NCI-H82 (cell line): ENCODE data around the gene EXOC3L4.

Source experiments
- DNase-seq: peaks from one replicate; lab custom pipeline; 2025; lab: John Stamatoyannopoulos, UW

EXOC3L4 gene

GRCh38 chr14:103121846-103122584, 27.5 kb downstream of the EXOC3L4 start:
- peak; percentile 91 for DNase-seq

GRCh38 chr14:103122585-103122946, 28.0 kb downstream of the EXOC3L4 start:
- DNase-seq = peak; percentile 50

GRCh38 chr14:103122947-103123633, 28.6 kb downstream of the EXOC3L4 start, which contains the start of gene TNFAIP2:
TSS of gene TNFAIP2 (plus strand) at chr14:103123461. CDS start at chr14:103126458, 2,997 bp downstream.
- DNase-seq = no peak

- no peak for DNase-seq
Observed at GRCh38 chr14:103123634-103124500, 29.3 kb downstream of the EXOC3L4 start.

- no peak for DNase-seq
Observed at GRCh38 chr14:103124501-103125001, 30.0 kb downstream of the EXOC3L4 start.

- DNase-seq = no peak
Observed at GRCh38 chr14:103125098-103126070, 30.9 kb downstream of the EXOC3L4 start.

GRCh38 chr14:103126088-103126872, 31.8 kb downstream of the EXOC3L4 start:
- no peak for DNase-seq

GRCh38 chr14:103126873-103127304, 32.4 kb downstream of the EXOC3L4 start:
- DNase-seq = peak; percentile 55

- DNase-seq = no peak
Observed at GRCh38 chr14:103127356-103127755, 32.8 kb downstream of the EXOC3L4 start.

GRCh38 chr14:103127861-103128598, 33.5 kb downstream of the EXOC3L4 start:
- no peak for DNase-seq

- DNase-seq = no peak
Observed at GRCh38 chr14:103128631-103129300, 34.2 kb downstream of the EXOC3L4 start.

- no peak for DNase-seq
Observed at GRCh38 chr14:103129301-103130016, 34.9 kb downstream of the EXOC3L4 start.

- no peak for DNase-seq
Observed at GRCh38 chr14:103130017-103130764, 35.7 kb downstream of the EXOC3L4 start.

- DNase-seq = no peak
Observed at GRCh38 chr14:103130965-103131364, 36.4 kb downstream of the EXOC3L4 start.

- no peak for DNase-seq
Observed at GRCh38 chr14:103131580-103131979, 37.1 kb downstream of the EXOC3L4 start.

- DNase-seq = no peak
Observed at GRCh38 chr14:103132381-103133209, 38.1 kb downstream of the EXOC3L4 start.
